Kidney epithelial cell (primary cell): ENCODE measurements around the gene IL22. TPM values are rescaled to one million over a fixed set of nuclear protein-coding genes. Genes with fewer than 3 reads are reported as not detected.

ENCODE experiments used
- DNase-seq: peaks from one replicate; pipeline ENCODE4 v3.0.0-alpha.2; 2010; ENCODE audit warnings: low read depth
- H3K27me3 ChIP-seq: 2 replicates; pipeline ENCODE4 v1.6.0; 2011; ENCODE audit warnings: low read length; ENCODE audit not compliant: control insufficient read depth, insufficient read depth
- H3K36me3 ChIP-seq: 2 replicates; pipeline ENCODE4 v1.5.1; 2011; ENCODE audit warnings: low read length; ENCODE audit not compliant: control insufficient read depth, insufficient read depth
- H3K4me3 ChIP-seq: 2 replicates; pipeline ENCODE4 v1.5.1; 2011; ENCODE audit warnings: low read depth, mild to moderate bottlenecking, control low read depth, low read length
- CTCF ChIP-seq: IDR thresholded peaks from 2 replicates; pipeline ENCODE4 v1.5.1; 2011; ENCODE audit warnings: mild to moderate bottlenecking, moderate library complexity, low read length, control low read depth, inconsistent platforms; ENCODE audit not compliant: insufficient read depth, poor library complexity, severe bottlenecking
- total RNA-seq: library from RNA; depleted of rRNA; stranded (reverse); fragments of >200 nt; gene quantifications from 2 replicates; pipeline ENCODE4 v1.2.3, GENCODE V29; 2015

IL22 gene
- total RNA-seq: not detected in 2 replicates

GRCh38 chr12:68253504-68253903, at the start of gene IL22:
Gene IL22 (minus strand): TSS chr12:68253604. CDS start chr12:68253448, 156 bp downstream.
- no peak for TF ChIP-seq CTCF
- H3K27me3 ChIP-seq: peaks cover 3% of the 10 kb centered on the region
- no peak for DNase-seq
- no peaks in the 10 kb centered on the region for H3K36me3 ChIP-seq
- no peak within 1 kb of the TSS for H3K4me3 ChIP-seq

- H3K4me3 ChIP-seq: no peak overlapping the region
- H3K36me3 ChIP-seq: no peaks in the 10 kb centered on the region
- no peak for TF ChIP-seq CTCF
- no peaks in the 10 kb centered on the region for H3K27me3 ChIP-seq
- no peak for DNase-seq
Measured at GRCh38 chr12:68297929-68298328, 44.5 kb upstream of the IL22 start.

- DNase-seq: no peak
- Histone ChIP-seq H3K27me3 (no peaks in the 10 kb centered on the region), H3K36me3 (no peaks in the 10 kb centered on the region), H3K4me3 (no peak overlapping the region)
- TF ChIP-seq CTCF: no peak
Measured at GRCh38 chr12:68294251-68294650, 40.8 kb upstream of the IL22 start.

GRCh38 chr12:68293347-68293746, 39.9 kb upstream of the IL22 start:
- Histone ChIP-seq H3K36me3 (no peaks in the 10 kb centered on the region), H3K4me3 (no peak overlapping the region), H3K27me3 (no peaks in the 10 kb centered on the region)
- no peak for TF ChIP-seq CTCF
- DNase-seq: no peak

GRCh38 chr12:68292151-68292943, 38.9 kb upstream of the IL22 start:
- DNase-seq: no peak
- Histone ChIP-seq H3K4me3 (no peak overlapping the region), H3K36me3 (no peaks in the 10 kb centered on the region), H3K27me3 (no peaks in the 10 kb centered on the region)
- no peak for TF ChIP-seq CTCF
